HG02884 (cell line): ENCODE measurements around the gene TBC1D16.
"Not testable (repeated sequence)": the region's sequence is repeated elsewhere in the genome, so short reads cannot be mapped to it uniquely, and the experiment has no call there.

Experiments
- ATAC-seq: cut with Tn5 transposase; IDR thresholded peaks from one replicate; pipeline ENCODE4 v1.9.1; 2021; ENCODE audit warnings: mild to moderate bottlenecking, moderate library complexity; ENCODE audit not compliant: unreplicated experiment

TBC1D16 gene

DNA sequence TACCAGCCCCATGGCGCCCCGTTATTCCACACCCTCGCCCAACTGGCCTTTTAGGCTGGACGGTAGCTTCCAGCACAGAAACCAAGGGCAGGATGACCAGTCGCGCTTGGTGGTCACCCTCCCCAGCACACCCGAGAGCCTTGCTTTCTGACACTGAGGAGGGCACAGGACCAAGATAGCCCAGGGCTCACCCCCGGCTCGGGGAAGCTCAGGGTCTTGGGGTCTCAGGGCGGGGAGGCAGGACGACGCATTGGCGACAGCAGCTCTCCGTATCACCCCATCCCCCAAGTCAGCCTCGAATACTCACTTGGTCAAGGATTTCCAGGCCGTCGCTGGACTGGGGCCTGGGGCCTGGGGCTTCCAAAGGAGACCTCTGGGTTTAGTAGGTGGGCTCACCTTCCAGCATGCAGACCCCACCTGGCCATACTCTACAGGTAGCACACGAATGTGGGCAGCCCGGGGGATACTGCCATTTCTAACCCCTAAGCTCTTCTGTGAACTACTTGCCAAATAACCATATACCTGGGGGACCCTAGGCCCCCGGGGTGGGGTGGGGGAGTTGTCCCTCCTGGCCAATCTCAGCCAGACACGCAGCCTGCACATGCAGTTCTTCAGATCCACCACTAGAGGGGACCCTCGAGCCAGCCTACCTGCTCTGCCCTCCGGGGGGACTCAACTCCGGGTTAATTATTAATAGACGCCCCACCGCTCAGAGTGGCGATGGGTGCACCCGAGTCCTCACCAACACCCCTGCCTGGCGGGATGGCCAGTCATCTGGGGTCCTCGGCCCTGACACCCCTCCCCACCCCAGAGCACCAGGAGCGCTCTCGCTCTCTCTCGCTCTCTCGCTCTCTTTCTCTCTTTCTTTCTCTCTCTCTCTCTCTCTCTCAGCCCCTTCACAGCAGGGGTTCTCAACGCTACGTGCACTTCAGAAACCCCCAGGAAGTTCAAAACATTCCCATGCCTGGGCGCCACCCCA, 30.0 kb downstream of the TBC1D16 start:
- no peak for ATAC-seq

DNA sequence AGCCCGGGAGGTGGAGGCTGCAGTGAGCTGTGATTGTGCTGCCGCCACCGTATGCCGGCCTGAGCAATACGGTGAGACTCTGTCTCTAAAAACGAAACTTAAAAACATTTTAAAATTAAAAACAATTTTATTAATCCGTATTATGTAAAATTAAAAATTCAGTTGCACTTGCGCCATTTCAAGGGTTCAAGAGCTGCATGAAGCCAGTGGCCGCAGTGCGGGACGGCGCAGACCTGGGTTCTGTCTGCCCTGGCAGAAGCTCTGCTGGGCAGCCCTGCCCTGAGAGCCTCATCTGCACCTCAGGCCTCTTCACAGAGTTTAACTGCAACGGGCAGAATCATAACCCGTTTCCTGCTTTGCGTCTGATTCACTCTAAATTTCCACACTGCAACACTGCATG, 31.7 kb downstream of the TBC1D16 start:
- ATAC-seq, result no peak

DNA sequence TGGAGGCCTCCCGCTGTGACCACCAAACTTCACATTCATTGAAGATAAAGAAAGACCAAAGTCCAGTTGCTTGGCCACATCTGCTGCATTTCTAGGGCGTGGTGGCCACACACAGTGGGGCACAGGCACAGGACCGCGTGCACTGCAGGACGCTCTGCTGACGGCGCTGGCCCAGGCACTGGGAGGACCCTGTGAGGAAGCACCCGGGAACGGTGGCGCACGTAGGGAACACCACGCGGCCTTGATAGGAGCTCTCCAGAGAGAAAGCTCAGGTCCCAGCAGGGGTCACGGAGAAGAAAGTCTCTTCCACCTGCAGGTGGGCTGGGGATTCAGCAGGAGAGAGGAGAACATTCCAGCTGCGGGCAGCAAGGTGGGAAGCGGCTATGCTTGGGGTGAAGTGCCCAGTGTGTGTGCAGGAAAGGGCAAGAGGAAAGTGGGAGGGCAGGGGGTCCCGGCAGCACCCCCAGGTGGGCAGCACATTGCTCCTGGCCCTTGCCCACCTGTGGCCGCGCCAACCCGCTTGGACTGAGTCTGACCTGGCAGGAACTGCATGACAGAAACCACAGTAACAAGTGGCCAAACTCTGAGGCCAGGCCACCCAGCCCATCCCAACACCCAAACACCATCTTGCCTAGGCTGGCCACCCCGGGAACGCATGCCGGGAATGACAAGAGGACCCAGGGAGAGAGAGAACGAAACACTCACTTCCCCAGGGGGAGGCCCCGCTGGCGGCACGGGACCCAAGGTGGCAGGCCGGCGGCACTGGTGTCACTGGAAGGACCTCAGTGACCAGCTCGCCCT, 32.8 kb downstream of the TBC1D16 start:
- no peak for ATAC-seq

DNA sequence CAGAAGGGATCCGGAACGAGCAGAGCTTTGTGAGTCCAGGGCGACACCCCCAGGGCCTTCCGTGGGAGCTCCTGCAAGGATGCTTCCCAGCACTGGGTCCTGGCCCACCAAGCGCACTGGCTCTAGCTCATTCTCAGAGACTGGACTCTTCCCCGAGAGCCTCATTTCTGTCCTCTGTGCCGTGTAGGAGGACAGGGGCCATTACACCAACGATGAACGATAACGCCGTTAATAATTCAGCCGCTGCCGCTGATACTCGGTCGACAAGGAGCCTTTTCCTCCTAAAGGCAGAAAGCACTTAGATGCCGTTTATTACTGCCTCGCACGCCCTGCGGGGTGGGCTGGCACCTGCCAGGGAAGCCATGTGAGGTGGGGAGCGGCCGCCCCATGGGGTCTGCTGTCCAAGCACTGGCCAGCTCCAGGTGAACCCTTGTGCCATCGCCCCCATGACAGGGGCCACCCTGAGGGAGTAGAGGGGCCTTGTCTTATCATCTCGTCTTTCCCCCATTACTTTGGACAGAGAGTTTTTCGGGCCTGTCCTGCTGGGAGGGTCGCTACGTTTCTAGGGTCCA, 33.5 kb downstream of the TBC1D16 start:
- ATAC-seq, result no peak

DNA sequence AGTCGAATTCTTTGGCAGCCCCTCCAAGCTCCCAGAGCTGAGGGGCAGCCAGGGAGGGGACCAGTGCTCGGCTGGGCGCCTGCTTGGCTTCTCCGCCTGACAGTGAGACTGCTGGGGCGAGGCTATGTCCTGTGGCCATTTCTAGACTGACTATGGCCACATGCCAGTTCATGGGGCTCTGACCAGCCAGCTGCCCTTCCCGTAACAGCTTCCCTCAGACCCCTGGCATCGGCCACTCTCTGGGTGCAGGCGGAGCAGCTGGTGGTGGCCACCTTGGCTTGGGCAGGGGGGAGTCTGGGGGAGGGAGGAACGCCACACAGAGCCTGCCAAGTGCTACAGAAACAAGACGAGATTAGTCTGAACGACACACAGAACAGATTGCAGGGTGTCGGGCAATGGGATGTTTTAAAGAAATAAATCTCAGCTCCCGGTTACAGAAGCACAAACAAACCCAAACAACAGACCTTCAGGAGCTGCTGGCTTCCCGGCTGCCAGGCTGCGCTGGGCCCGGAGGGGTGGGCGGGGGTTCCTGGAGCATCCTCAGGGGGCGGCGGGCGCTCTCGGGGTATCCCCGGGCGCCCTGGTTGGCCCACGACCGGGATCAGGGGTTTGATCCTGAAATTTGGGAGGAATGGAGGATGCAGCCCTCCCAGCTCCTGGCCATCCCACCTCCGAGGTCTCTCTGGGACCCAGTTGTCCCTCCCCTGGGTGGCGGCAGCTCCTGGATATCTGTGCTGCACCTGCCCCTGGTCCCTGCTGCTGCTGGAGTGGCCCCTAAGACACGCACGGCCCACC, 34.5 kb downstream of the TBC1D16 start:
- no peak for ATAC-seq

DNA sequence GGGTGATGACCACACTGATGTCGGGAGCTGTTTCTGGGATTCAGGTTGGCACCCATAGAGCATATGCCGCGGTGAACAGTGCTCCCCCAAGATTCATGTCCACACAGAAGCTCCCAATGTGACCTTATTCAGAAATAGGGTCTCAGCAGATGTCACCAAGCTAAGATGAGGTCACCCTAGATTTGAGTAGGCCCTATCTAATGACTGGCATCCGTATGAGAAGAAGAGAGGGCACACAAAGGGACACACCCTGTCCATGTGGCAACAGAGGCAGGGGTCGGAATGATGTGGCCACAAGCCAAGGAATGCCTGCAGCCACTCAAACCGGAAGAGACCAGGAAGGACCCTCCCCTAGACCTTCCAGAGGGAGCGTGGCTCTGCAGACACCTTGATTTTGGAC, 35.5 kb downstream of the TBC1D16 start:
- no peak for ATAC-seq

DNA sequence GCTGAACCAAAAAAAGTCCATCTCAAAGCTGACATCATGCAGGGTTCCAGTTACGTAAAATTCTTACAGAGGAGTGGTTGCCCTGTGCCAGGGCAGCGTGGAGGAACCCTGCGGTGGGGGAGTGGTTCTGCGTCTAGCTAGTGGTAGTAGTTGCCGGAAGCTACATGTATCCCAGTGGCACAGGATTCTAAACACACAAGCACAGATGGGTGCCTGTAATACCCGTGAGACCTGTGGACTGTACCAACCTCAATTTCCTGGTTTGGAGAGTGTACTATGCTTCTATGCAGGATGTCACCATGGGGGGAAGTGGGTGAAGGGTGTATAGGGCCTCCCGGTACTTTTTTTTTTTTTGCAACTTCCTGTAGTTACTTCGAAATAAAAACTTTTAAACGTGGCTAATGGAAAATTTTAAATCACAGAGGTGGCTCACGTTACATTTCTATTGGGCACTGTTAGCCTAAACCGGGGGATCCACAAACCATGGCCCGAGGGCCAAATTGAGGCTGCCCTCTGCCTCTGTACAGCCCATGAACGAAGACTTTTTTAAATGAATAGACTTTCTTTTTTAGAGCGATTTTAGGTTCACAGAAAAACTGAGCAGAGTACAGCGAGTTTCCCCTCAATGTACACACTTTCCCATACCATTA, 38.5 kb downstream of the TBC1D16 start:
- ATAC-seq, result no peak

DNA sequence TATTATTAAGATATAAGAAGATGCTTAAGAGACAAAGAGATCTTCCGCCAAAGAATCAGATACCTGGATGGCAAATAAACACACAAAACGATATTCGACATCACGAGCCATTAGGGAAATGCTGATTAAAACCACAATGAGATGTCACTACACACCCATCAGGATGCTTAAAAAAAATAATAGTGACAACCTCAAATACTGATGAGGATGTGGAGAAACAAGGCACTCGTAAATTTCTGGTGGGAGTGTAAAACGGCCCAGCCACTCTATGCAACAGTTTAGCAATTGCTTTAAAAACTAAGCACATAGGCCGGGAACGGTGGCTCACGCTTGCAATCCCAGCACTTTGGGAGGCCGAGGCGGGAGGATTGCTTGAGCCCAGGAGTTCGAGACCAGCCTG, 39.4 kb downstream of the TBC1D16 start:
- no peak for ATAC-seq

DNA sequence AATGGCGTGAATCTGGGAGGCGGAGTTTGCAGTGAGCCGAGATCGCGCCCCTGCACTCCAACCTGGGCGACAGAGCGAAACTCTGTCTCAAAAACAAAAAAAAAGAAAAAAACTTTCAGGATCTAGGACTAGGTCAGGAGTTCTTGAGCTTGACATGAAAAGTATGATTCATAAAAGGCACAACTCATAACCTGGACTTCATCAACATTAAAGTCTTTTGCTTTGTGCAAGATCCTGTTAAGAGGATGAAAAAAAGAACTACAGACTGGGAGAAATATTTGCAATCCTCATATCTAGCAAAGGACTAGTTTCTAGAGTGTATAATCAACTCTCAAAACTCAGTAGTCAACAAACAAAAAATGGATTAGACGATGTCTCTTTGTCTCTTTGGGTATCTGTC, 40.0 kb downstream of the TBC1D16 start:
- ATAC-seq, result no peak

DNA sequence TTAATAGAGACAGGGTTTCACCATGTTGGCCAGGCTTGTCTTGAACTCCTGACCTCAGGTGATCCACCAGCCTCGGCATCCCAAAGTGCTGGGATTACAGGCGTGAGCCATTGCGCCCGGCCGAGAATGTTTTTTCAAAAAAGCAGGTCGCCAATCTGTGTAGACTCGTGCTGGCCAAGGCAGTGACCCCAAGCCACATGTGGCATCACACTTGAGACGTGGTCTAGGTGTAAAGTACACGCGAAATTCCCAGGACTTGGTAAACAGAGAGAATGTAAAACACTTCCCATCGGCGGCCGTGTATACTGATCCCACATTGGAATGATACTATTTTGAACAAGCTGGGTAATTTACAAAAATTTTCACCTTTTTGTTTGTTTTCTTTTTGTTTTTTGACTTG, 41.1 kb downstream of the TBC1D16 start:
- no peak for ATAC-seq

DNA sequence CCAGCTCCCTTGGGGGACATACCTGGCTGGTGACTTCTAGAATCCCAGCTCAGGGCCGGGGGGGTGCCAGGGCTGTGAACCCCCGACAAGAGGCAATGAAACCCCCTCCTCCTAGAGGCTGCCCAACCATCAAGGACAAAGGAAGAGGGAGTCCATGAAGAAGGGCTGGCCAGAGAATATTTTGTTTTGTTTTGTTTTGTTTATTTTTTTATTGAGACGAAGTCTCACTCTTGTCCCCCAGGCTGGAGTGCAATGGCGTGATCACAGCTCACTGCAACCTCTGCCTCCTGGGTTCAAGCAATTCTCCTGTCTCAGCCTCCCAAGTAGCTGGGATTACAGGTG, 41.5 kb downstream of the TBC1D16 start:
- ATAC-seq, result not testable (repeated sequence)

DNA sequence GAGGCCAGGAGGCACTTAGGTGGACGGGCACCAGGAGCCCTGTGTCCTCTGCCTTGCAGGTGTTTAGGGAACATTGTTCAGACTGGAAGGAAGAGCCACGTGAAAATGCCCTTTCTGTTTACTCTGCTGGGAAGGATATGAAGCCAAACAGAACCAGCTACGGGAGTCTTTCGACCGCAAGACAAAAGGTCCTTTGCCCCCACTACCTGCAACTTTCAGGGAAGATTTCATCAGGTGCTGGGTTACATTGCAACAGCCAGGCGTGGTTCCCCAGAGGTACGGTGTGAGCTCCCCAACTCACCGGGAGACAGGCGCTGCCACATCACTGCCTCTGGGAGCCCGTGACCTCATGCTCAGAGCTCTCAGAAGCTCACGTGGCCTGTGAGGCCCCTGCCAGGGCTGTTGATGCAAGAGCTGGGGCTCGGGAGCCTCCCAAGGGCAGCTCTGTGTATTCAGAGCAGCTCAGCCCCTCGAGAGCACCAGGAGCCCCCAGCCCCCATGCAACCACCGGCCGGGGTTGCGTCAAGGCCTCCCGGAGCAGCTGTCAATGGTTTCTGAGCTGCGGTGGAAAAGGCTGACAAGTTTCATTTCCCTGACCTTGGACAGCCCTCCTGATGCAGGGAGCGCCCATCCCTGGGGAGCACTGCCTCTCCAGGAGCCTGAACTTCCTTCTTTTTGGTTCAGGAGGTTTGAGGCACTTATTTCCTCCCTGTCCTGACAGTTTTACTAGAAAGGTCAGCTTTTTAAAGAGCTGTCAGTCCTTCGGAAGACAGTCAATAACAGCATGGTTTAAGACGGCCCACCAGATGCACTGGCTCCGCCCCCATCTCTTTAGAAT, 42.1 kb downstream of the TBC1D16 start:
- ATAC-seq, result no peak

DNA sequence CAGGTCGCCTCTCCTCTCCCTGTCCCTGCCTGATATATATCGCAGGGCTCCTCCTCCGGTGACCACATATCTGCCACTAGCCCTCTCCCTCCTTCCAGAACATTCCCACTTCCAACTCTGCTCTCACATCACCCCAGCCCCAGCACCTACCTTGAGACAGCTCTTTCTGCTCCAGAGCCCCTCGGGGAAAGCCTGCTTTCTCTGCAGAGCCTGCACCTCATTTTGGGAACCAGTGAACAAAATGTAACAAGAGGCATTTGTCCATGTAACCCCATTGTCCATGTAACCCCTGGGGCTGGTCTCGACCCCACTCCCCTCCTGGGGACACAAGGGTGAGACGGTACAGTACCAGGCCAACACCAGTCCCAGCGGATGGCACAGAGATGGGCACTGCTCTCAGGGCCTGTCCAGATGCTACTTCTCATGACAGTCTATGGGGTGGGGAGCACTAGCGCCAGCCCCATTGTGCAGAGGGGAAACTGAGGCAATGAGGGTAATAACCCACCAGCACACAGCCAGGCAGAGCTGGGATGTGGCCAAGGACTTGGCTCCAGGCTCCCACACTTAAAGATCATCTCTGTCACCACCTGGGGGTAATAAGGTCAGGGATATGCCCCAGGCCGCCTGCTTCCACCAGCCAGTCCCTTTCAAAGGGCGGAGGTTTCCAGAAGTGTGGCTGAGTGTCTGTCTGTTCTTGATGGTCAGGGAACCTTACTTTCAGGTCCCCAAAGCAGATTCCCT, 42.9 kb downstream of the TBC1D16 start:
- no peak for ATAC-seq

DNA sequence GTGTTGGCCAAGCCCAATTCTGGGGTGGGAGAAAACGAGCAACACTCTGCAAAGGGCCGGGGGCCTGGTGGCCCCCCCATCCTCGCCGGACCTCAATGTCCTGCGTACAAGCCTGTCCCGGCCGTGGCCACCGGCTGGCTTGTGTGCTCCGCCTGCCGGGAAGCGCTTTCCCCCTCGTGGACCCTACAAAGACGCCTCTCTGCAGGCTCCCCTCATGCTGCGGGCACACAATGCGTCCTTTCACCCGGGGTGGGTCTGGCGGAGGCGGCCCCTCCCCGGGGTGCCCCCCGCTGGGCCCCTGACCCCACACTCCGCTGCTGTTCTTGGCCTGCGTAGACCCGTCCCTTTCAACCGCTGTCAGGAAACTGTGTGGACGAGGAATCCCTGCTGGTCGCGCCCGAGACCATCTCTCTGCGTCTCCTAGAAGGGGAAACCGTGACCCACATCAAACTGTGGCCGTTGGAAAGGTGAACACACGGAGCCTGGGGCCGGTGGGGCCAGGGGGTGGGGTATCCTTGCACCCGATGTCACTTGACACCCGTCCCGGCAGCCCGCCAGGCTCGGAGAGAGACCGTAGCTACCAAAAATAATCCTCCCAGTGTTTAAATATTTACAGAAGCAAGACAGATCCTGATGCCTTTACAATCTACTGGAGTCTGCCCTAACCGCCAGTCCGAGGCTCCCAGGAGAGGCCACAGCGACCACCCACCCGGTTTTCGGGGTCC, 43.6 kb downstream of the TBC1D16 start:
- no peak for ATAC-seq

DNA sequence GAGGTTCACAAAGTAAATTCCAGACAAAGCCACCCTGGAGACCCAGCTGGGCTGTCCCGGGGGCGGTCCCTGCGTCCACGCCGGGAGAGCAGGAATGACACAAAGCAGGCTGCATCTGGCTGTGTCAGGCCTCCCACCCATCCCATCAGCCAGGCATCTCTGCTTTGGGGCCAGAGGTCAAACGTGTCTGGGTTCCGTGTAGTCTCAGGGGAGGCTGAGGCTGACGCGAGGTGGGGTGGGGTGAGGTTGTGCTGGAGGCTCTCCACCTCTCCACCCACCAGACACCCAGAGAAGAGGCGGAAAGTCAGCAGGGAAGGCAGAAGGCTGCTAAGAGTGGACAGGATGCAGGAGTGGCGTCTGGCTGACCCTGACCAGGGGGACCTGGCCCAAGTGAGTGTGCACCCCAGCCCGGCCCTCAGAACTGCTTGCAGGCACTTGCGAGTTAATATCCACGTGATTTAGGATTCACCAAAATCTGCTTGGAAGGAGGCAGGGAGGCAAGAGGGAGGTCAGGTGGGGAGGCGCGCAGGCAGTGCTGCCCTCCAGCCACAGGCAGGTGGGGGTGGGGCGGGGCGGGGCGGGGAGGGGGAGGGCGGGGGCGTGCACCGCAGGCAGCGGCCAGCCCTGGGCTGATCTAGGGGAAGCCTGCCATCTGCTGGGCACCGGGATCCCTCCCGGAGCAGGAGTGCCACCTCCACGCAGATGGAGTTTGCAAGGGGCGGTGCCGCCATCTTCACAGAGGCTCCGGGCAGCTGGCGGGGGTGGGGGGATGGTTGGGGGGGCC, 44.3 kb downstream of the TBC1D16 start:
- ATAC-seq, result no peak

DNA sequence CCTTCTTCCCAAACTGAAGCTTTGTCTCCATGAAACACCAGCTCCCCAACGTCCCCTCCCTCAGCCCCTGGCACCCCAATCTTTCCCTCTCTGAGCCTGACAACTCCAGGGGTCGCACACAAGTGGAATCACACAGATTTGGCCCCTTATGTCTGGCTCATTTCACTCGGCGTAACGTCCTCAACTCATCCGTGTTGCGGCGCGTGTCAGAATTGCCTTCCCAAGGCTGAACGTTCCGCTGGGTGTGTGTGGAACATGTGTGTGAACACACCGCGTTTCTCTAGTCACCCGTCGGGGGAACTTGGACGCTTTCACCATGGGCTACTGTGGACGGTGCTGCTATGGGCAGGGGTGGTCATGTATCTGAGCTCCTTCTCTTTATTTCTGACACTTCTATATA, 45.0 kb downstream of the TBC1D16 start:
- ATAC-seq, result no peak

DNA sequence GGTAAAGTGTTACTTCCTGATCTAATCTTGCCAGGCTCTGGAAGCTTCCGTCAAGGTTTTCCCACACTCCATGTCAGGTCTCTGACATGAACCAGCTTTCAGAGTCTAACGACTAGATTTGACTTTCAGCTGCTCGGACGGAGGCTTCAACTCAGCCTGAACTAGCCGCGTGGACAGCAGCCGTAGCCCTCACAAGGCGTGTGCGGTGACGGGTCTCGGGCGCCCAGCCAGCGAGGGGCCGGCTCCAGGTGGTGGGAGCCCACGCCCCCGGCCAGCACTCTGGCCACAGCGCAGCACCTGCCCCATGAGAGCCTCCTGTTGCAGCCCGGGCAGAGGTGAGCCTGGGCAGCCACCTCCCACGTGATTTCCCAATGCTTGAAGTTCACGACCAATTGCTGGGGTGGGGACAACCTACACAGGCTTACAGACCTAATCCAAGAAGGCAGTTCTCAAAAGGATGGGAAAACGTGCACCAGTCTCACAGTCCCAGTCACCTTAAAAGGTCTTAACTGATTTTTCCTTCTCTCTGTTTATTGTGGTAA, 45.5 kb downstream of the TBC1D16 start:
- ATAC-seq, result no peak
